ENCODE results near the gene TMEM17.
"Not testable (repeated sequence)": the region's sequence is repeated elsewhere in the genome, so short reads cannot be mapped to it uniquely, and the experiment has no call there.

Gene TMEM17

GRCh38 chr2:62527478-62528210 is 21.6 kb upstream of the TMEM17 start:
- no peak overlapping the region for H3K4me3 ChIP-seq (replicated peaks; ENCODE audit: low read depth, low read length)
- no peak for TF ChIP-seq CTCF (IDR thresholded peaks at IDR 0.05; ENCODE audit: low read depth, low read length, missing control alignments)
- no peak for DNase-seq (ENCODE audit: extremely low read depth, low read depth)

GRCh38 chr2:62526531-62527381 is 20.8 kb upstream of the TMEM17 start:
- TF ChIP-seq CTCF (IDR thresholded peaks at IDR 0.05; ENCODE audit: low read depth, low read length, missing control alignments), result no peak
- DNase-seq (ENCODE audit: extremely low read depth, low read depth), result no peak
- H3K4me3 ChIP-seq (replicated peaks; ENCODE audit: low read depth, low read length), result no peak overlapping the region

GRCh38 chr2:62525549-62526269 is 19.7 kb upstream of the TMEM17 start:
- no peak for DNase-seq (ENCODE audit: extremely low read depth, low read depth)
- no peak overlapping the region for H3K4me3 ChIP-seq (replicated peaks; ENCODE audit: low read depth, low read length)
- no peak for TF ChIP-seq CTCF (IDR thresholded peaks at IDR 0.05; ENCODE audit: low read depth, low read length, missing control alignments)

- no peak for DNase-seq (ENCODE audit: extremely low read depth, low read depth)
- no peak overlapping the region for H3K4me3 ChIP-seq (replicated peaks; ENCODE audit: low read depth, low read length)
- no peak for TF ChIP-seq CTCF (IDR thresholded peaks at IDR 0.05; ENCODE audit: low read depth, low read length, missing control alignments)
Measured at GRCh38 chr2:62524293-62524941, 18.4 kb upstream of the TMEM17 start.

GRCh38 chr2:62521061-62521460 is 15.1 kb upstream of the TMEM17 start:
- not testable (repeated sequence) for DNase-seq (ENCODE audit: extremely low read depth, low read depth)

GRCh38 chr2:62512384-62512783 is 6.4 kb upstream of the TMEM17 start:
- DNase-seq (ENCODE audit: extremely low read depth, low read depth), result no peak
- TF ChIP-seq CTCF (IDR thresholded peaks at IDR 0.05; ENCODE audit: low read depth, low read length, missing control alignments), result no peak
- H3K4me3 ChIP-seq (replicated peaks; ENCODE audit: low read depth, low read length), result no peak overlapping the region

More at GRCh38 chr2:62521061-62521460, 15.1 kb upstream of the TMEM17 start:
- H3K4me3 ChIP-seq (replicated peaks; ENCODE audit: low read depth, low read length), result not testable (repeated sequence)

Data from HFF-Myc (cell line).